HG02678 (cell line): Measurements from ENCODE around the gene STAMBP.
"Not testable (repeated sequence)": the region's sequence is repeated elsewhere in the genome, so short reads cannot be mapped to it uniquely, and the experiment has no call there.

Experiments used
- ATAC-seq: cut with Tn5 transposase; IDR thresholded peaks from one replicate; pipeline ENCODE4 v1.9.1; 2021; ENCODE audit warnings: mild to moderate bottlenecking, moderate library complexity; ENCODE audit not compliant: unreplicated experiment

The STAMBP gene

DNA sequence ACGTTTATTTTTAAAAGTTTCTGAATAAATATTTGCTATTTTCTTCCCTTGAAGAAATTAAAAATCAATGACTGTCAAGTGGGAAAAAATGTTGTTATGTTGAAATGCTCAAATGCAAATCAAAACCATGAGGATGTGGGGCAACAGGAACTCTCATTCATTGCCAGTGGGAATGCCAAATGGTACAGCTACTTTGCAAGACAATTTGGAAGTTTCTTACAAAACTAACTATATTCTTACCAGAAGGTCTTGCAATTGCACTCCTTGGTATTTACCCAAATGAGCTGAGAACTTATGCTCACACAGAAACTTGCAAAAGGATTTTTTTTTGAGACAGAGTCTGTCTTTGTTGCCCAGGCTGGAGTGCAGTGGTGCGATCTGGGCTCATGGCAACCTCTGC is 56.6 kb downstream of the STAMBP start:
- ATAC-seq: no peak

DNA sequence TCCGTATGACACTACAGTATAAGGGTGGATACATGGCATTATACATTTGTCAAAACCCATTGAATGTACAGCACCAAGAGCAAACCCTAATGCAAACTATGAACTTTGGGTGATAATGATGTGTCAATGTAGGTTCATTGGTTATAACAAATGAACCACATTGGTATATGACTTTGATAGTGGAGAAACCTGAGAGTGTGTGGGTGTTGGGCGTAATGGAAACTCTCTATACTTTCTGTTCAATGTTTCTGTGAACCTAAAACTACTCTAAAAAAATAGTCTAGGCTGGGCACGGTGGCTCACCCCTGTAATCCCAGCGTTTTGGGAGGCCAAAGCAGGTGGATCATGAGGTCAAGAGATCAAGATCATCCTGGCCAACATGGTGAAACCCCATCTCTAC is 57.6 kb downstream of the STAMBP start:
- no peak for ATAC-seq

DNA sequence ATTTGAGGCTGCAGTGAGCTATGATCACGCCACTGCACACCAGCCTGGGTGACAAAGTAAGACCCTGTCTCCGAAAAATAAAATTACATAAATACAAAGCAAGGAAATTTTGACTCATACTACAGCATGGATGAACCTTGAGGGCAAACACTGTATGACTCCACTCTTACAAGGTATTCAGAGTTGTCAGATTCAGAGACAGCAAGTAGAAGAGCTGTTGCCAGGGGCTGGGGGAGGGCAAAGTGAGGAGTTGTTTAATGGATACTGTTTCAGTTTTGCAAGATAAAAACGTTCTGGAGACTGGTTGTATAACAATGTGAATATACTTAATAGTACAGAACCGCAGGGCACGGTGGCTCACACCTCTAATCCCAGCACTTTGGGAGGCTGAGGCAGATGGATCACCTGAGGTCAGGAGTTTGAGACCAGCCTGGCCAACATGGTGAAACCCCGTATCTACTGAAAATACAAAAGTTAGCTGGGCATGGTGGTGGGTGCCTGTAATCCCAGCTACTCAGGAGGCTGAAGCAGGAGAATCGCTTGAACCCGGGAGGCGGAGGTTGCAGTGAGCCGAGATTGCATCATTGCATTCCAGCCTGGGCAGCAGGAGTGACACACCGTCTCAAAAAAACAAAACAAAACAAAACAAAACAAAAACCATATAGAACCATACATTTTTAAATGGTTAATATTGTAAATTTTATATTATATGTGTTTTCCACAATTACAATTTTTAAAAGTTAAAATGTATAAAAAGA is 59.0 kb downstream of the STAMBP start:
- ATAC-seq: not testable (repeated sequence)

DNA sequence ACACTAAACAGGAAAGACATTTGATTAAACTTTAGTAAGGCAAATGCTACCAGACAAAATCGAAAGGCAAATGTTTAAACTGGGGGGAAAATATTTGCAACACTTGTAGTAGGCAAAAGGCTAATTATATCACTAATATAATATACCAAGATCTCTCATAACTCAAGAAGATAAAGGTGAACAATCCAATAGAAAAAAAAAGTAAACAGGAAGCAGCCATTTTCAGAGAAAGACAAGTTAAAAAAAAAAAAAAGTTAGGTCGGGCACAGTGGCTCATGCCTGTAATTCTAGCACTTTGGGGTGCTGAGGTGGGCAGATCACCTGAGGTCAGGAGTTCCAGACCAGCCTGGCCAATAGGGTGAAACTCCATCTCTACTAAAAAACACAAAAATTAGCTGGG is 59.6 kb downstream of the STAMBP start:
- ATAC-seq: no peak

DNA sequence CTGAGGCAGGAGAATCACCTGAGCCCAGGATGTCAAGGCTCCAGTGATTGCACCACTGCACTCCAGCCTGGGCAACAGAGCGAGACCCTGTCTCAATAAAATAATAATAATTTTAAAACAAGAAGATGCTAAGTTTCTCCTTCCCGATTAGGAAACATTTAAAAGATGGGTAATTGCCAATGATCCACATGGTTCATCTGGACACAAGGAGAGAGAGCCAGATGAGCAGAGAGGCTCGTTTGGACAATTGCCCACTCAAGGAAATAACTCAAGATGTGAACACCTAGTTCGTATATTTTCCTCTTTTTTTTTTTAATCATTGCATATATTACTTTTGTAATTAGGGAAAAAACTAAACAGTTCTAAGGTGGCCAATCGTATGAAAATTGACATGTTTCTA is 60.4 kb downstream of the STAMBP start:
- ATAC-seq: no peak

DNA sequence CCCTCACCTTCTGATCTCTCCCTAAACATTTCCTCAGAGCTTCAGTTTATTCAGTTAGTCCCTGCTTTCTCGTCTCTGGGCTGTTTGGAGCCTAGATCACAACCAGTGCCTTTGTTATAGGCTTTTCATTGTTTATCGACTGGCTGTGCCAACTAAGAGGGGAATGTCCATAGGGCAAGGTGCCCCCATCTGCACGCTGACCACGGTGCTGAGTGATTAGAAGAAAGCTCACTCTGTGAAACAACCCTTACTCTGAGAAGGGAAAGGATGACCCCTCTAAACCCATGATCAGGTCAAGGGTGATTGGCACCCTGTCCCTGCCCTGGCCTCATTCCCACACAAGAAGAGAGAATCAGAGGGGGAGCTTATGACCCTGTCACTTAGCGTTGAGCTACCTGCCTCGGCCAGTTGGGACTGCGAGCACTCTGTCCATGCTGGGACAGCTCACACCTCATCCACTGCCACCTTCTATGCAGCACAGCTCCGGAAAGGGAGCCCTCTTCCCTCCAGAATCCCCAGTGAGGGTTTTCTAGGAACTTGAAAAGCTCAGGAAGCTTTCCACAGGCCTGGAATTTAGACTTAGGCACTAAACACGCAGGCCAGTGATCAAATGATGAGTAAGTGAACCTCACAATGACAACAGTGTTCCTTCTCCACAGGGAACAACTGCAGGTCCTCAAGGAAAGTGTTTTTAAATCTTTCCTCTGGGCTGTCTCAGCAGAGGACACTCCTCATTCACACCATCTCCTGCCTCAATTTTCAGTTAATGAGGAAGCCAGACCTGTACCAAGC is 61.7 kb downstream of the STAMBP start:
- no peak for ATAC-seq

DNA sequence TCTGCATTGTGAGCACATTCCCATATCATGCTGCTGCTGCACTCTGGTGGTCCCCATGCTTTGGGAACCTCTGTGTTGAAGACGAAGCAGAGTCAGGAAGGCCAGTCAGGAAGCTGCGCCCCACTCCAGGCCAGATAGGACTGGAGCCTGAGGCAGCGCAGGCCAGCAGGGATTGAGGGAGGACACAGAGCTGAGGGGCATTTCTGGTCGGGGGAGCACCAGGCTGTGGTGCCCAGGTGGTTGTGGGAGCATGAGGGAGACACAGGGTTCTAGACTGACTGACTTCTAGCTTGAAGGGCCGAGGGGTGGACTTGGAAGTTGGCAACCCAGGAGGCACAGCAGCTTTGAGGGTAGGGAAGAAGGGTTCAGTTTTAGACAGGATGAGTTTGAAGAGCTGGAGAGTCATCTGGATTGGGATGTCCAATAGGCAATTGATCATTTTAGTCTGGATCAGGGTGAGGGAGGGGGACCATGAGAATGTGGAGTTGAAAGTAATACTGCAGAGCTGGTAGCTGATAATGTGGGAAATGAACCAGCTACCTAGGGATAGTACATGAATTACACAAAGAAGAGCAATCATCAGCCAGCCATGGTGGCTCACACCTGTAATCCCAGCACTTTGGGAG is 62.6 kb downstream of the STAMBP start:
- ATAC-seq: no peak

DNA sequence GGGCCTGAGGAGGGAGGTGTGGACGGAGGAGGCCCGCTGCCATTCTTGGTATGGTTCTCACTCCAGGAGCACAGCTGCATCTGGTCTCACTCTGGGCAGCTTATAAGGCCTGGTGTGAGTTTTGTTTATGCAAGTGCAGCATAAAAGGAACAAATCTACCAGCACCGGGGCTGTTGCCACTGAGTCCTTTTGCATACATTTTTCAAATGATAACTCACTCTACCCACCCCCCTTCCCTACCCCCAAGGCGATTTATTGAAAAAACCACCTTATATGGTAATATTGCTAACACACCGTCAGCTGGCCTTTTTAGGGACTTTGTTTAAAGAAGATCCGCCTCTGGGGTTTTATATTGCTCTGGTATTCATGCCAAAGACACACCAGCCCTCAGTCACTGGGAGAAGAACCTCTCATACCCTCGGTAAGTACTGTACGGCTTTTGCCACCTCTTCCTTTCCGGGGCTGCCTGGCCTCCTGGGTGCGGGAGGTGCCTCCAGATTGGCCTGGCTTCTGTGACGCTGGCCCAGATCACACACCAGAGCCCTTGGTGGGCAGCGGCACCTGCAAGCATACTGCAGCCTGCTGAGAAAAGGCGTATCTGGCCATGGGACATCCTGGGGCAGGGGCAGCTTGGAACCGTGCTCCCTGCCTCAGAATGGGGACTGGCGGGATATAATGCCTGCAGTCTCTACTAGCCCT is 64.0 kb downstream of the STAMBP start, which contains the start of gene ACTG2:
TSS of gene ACTG2 (plus strand) at position 378 of the 699 bp plus-strand sequence. CDS start 8,304 bp downstream, outside the sequence.
- ATAC-seq: no peak

DNA sequence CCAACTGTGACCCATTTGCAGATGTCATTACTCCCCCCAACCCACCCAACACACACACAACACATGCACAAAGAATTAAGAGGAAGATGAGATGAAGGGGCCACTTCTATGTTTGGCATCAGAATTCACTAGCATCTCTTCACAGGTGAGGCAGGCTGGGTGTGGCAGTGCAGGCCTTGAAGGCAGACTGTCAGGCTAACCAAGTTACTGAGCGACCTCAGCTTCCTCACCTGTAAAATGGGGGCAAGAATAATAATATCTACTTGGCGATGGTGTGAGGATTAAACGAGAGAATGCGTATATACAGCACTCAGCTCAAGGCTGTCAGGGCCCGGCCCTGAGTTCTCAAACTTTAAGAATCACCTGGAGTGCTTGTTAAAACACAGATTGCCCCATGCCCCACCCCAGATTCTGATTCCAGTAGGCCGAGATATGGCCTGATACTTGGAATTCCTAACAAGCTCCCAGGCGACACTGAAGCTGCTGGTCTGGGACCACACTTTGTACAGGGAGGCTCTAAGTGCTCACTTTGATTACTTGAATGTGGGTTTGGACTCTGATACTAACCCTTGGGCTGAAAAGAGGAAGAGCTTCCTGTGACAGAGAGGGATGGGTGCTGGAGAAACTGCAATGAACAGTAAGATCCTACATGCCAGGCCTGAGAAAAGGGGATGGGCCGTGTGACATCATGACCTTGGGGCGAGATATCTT is 65.2 kb downstream of the STAMBP start:
- ATAC-seq: no peak

DNA sequence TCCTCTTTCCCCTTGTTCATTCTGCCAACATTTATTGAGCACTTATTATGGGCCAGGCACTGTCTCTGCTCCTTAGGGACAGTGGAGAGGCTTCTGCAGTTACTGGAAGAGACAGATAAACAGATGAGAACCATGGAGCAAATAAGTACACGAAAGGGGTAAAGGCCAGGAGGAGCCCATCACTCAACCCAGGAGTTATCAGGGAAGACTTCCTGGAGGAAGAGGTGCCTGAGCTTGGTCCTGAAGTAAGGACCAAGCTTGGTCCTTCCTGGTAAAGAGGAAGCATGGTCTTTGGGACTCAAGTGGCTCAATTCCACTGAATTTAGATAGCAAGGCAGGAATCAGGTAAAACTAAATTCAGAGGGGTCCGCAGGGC is 65.7 kb downstream of the STAMBP start:
- no peak for ATAC-seq

DNA sequence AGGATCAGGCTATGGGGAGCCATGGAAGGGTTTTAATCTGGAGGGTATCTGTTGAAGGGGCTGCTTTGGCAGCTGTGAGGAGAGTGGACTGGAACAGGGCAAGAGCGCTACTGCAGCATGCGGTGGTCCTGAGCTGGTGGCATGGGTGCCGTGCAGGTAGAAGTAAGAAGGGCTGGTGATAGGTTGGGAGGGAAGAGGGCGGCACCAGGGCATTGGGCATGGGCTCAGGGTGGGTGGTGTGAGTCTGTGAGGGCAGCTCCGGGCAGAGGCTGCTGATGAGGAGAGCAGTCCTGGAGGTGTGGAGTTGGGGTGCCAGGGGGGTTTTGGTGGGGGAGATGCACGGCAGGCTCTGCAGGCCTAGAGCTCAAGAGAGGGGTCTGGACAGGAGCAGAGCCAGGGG is 66.1 kb downstream of the STAMBP start:
- ATAC-seq: no peak

DNA sequence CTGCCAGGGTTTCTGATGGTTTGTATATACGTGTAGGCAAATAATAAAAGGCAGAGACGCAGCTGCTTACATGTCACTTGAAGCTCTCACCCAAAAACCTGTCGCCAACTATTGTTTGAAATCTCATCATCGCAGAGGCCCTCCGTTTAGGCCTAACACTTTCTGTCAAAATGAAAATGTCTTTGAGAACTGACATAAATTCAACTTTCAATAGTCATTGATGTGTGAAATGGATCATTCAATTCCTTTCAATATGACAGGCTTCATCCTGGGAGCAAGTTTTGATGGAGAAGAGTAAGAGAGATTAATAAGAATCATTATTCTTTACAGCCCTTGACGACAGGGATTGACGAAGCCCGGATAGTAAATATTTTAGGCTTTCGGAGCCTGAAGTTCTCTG is 66.7 kb downstream of the STAMBP start:
- ATAC-seq: no peak

DNA sequence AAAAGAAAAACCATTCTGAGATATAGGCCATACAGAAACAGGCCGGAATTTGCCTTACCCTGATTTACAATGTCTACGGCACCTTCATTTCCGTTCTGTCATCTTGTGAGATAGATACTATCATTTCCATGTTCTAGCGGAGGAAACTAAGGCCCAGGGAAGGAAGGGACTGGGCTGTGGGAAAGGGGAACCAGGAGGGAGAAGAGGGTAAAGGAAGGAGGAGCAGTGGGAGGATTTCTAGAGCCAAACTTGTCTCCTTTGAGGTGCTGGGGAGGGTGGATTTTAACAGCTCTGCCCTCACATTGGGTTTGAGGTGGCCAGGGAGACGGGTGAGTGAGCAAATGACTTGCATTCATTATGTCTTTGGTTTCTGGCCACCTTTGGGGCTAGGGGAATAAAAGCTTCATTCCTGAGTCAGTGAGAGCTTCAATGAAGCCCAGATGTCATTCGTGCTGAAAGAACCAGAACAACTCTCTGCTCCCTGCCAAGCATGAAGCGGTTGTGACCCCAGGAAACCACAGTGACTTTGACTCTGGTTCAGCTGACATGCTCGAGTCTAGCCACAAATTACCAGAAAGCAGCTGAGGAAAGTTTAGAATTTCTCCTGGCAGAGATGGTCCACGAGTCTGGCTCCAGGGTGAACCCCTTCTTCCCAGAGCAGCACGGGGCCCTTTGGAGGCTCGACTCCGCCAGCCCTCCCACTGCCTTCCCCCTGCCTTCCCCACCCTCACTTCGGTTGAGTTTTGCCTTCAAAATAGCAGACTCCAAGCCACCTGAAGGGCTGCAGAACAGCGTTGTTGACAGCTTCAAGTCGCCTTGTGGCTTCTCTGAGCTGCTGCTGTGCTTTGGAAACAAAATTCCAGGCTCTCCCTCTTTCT is 67.8 kb downstream of the STAMBP start:
- peak; percentile 69 for ATAC-seq

DNA sequence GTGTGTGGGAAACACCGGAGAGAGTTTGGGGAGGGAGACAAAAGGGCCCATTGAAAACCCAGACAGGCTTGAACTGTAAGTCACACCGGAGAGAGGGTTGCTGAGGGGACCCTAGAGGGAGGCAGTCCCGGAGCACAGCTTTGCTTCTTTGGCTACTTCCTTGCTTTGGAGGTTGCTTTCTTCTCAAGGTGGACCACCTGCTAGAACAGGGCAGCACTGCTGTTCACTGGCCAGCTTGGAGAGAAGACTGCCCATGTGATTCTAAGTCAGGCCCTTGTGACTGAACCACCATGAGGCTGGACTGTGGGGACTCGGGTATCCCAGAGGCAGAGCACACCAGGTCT is 68.5 kb downstream of the STAMBP start:
- ATAC-seq: no peak

DNA sequence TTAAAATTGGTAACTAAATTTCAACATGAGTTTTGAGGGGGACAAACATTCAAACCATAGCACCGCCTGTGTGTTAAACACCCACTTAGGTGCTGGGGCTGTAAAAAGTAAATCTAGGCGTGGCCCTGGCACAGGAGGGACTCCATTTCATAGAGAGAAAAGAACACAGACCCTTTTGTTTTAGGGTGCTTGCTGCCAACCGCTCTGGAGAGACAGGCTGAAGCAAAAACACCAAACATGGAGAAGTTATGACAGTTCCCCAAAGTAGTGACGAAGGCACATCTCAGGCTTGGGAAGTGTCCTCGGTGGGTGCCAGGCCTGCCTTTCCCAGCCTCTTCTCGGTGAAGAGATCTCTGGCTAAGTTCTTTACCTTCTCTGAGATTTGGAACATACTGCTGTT is 69.2 kb downstream of the STAMBP start:
- ATAC-seq: no peak

DNA sequence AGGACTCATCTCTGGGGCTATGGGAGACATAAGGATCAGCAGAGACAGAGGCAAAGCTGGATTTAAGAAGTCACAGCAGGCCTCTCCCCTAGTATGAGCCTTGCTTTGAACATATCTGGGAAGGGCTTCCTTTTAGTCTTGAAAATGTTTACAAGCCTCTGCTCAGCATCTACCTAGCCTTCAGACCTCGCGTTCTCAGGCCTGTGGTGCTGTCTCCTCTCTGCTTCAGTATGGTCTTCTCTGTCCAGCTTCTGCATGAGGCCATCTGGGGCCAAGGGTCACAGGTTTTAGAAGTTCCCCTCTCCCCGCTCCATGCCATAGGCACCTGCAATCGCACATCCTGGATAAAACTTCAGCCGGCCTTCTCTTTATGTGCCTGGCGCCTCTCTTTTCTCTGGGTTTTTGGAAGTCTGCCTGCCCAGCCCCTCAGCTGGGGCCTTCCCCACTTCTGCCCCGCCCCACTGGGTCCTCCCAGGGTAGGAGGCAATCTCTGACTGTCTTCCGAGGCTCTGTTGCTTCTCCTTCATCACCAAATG is 71.1 kb downstream of the STAMBP start:
- no peak for ATAC-seq

DNA sequence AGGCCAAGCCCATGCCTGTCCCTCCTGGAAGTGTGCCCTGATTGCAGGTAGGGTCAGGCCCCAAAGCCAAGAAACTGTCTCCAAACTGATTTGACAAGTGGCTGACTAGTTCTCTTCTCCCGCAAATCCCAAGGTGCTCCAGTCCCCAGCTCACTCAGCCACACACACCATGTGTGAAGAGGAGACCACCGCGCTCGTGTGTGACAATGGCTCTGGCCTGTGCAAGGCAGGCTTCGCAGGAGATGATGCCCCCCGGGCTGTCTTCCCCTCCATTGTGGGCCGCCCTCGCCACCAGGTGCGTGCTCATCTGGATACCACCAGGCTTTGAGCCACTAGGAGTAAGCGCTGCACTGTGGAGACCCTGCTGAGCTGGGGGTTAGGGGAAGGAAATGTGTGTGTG is 72.4 kb downstream of the STAMBP start:
- no peak for ATAC-seq

DNA sequence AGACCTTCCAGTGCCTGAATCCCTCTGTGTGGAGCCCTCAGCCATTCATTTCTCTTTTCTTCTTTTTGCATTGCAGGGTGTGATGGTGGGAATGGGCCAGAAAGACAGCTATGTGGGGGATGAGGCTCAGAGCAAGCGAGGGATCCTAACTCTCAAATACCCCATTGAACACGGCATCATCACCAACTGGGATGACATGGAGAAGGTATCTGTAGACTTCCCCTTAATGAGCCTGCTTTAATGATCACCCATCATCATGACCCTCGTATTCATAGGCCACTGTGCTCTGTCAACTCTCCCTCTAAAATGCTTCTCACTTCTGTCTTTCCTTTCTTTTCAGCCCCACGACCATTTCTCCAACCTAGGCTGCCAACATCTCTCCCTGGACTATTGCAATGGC is 73.5 kb downstream of the STAMBP start:
- ATAC-seq: no peak

DNA sequence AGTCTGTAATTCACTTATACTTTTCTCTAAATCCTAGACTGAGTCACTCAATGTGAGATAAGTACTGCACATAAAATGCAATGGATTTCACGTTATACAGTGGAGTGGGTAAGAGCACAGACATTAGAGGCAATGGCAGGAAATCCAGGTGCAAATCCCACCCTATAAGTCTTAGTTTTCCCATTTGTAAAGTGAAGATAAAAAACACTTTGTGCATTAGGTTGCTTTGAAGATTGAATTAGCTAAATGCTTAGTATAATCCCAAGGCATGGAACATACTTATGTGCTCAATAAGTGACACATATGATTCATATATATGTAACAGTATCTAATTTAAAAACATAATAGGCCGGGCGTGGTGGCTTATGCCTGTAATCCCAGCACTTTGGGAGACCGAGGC is 74.6 kb downstream of the STAMBP start:
- ATAC-seq: no peak
